Colonic mucosa (tissue), 4 donors: Measurements from ENCODE around the gene GALM. TPM values are rescaled to one million over a fixed set of nuclear protein-coding genes. Genes with fewer than 3 reads are reported as not detected.

Source experiments
- DNase-seq: peaks from one replicate; pipeline ENCODE4 v3.0.0-alpha.2; 2020
- H3K27ac ChIP-seq: fragments of 200-600 bp; one replicate; pipeline ENCODE4 v1.8.0; 2021
- H3K27me3 ChIP-seq: fragments of 200-600 bp; one replicate; pipeline ENCODE4 v1.8.0; 2021
- H3K36me3 ChIP-seq: fragments of 200-600 bp; one replicate; pipeline ENCODE4 v1.8.0; 2021
- H3K4me1 ChIP-seq: fragments of 200-600 bp; one replicate; pipeline ENCODE4 v1.8.0; 2021; ENCODE audit warnings: mild to moderate bottlenecking
- H3K4me3 ChIP-seq: fragments of 200-600 bp; one replicate; pipeline ENCODE4 v1.8.0; 2021
- H3K9ac ChIP-seq, 2 donors: one replicate each; pipeline ENCODE4 v1.7.0; 2013; ENCODE audit warnings: control low read depth in 2 of 2, low read depth in 2 of 2, low read length in 2 of 2
- H3K9me3 ChIP-seq: fragments of 200-600 bp; one replicate; pipeline ENCODE4 v1.8.0; 2021
- CTCF ChIP-seq: fragments of 200-600 bp; IDR thresholded peaks from one replicate; pipeline ENCODE4 v1.8.0; 2022; ENCODE audit warnings: antibody characterized with exemption, mild to moderate bottlenecking
- intact Hi-C: fragments of 100-400 bp; cut with DNase I; formaldehyde crosslinking; loops from one replicate; pipeline ENCODE4 v1.14.1; 2022
- total RNA-seq, 2 donors: library from RNA; stranded (reverse); fragmentation: NEBNext Ultra II Directional in 1 of 2; extraction: Animal tissue kit (Norgen Biotek cat#: 25700) in 1 of 2; gene quantifications; one replicate each; pipeline ENCODE4 v1.2.1, GENCODE V29; 2021
- donor health status: healthy.
- donor health status: DM: no; HTN: no; CAD: no.
- donor health status: DM: no; HTN: no; CAD: no.

Gene GALM
- total RNA-seq, 2 donors from 2014 or later, result 47.9 to 68.8 TPM

- Histone ChIP-seq H3K4me3 (no peak overlapping the region), H3K27me3 (no peaks in the 10 kb centered on the region), H3K27ac (no peak overlapping the region), H3K9me3 (no peaks in the 10 kb centered on the region), H3K4me1 (no peaks in the 10 kb centered on the region), H3K36me3 (no peaks in the 10 kb centered on the region), H3K9ac (no peak overlapping the region)
- TF ChIP-seq CTCF, result no peak
- intact Hi-C loops, result no loop called here
- no peak for DNase-seq
Measured at GRCh38 chr2:38622210-38622609, 43.7 kb upstream of the GALM start.

DNA sequence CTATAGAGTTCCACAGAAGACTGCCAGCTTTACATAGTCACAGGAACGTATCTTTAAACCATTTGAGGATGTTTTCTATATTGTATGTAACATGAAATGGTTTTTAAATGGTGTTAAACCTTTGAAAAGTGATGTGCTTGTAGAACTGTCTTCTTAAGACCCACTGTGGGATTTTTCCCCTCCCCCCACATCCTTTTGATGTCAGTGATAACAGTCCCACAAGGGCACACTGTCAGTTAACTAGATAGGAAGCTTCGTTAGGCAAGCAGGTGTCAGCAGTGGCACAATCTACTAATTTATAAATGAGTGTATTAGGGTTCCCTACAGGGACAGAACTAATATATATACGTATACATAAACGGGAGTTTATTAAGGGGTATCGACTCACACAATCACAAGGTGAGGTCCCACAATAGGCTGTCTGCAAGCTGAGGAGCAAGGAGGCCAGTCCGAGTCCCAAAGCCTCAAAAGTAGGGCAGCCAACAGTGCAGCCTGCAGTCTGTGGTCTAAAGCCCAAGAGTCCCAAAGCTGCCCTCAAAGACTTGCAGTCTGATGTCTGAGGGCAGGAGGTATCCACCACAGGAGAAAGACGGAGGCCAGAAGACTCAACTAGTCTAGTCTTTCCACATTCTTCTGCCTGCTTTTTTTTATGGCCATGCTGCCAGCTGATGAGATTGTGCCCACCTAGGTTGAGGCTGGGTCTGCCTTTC lies 39.4 kb upstream of the GALM start:
- Histone ChIP-seq H3K27me3 (no peaks in the 10 kb centered on the region), H3K9me3 (no peaks in the 10 kb centered on the region), H3K36me3 (no peaks in the 10 kb centered on the region), H3K4me1 (no peaks in the 10 kb centered on the region), H3K9ac (no peak overlapping the region), H3K27ac (no peak overlapping the region), H3K4me3 (no peak overlapping the region)
- no peak for DNase-seq
- intact Hi-C loops, result no loop called here
- no peak for TF ChIP-seq CTCF

DNA sequence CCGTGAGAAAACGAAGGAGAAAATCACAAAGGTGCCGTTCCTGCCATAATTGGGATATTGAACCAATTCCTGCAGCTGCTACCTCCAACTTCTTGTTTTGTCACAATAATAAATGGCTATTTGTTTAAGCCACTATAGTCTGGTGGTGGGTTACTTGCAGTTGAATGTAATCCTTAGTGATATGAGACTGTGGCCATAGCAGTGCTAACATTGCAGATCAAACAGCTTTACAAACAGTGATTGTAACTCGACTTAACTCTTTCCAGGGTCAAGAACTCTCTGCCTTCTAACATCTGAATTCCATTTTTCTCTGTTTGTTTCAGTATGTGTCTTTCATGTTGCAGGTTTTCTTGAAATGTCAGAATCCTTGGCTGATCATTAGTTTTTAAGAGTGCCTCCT lies 38.5 kb upstream of the GALM start:
- no peak for DNase-seq
- no peaks in the 10 kb centered on the region for H3K27me3 ChIP-seq
- no peak for TF ChIP-seq CTCF
- intact Hi-C loops, result no loop called here
- H3K9ac ChIP-seq, result no peak overlapping the region
- H3K4me3 ChIP-seq, result no peak overlapping the region
- H3K27ac ChIP-seq, result no peak overlapping the region
- H3K36me3 ChIP-seq, result no peaks in the 10 kb centered on the region
- H3K4me1 ChIP-seq, result no peaks in the 10 kb centered on the region
- no peaks in the 10 kb centered on the region for H3K9me3 ChIP-seq

GRCh38 chr2:38629684-38630083 lies 36.2 kb upstream of the GALM start:
- DNase-seq, result no peak
- Histone ChIP-seq H3K9me3 (no peaks in the 10 kb centered on the region), H3K36me3 (no peaks in the 10 kb centered on the region), H3K9ac (no peak overlapping the region), H3K4me3 (no peak overlapping the region), H3K27ac (no peak overlapping the region), H3K27me3 (no peaks in the 10 kb centered on the region), H3K4me1 (no peaks in the 10 kb centered on the region)
- intact Hi-C loops, result no loop called here
- TF ChIP-seq CTCF, result no peak

DNA sequence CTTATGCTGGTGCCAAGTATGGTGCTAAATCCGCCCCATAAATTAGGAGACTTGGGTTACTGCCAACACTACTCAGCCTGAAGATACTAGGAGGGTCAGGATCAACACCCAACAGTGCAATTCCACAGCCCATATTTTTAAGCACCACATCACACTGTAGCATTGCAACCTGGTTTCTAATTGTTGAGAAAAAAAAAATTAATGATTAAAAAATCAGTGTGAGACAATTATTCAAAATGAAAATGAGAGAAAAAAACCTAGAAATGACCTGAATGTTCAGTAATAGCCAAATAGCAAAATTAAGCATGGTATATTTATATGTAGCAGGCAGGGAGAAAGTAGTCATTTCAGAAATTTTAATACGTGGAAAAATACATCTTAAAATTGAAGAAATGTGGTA lies 33.9 kb upstream of the GALM start:
- H3K27me3 ChIP-seq, result no peaks in the 10 kb centered on the region
- DNase-seq, result no peak
- no peaks in the 10 kb centered on the region for H3K9me3 ChIP-seq
- no peak overlapping the region for H3K9ac ChIP-seq
- intact Hi-C loops, result no loop called here
- no peak overlapping the region for H3K4me3 ChIP-seq
- H3K27ac ChIP-seq, result no peak overlapping the region
- no peaks in the 10 kb centered on the region for H3K4me1 ChIP-seq
- no peaks in the 10 kb centered on the region for H3K36me3 ChIP-seq
- TF ChIP-seq CTCF, result no peak
